GM19240 (cell line): ENCODE measurements around the gene PTPRG.

Experiments
- DNase-seq: peaks from one replicate; pipeline ENCODE4 v3.0.0; 2011; ENCODE audit warnings: low spot score; ENCODE audit not compliant: insufficient read length

PTPRG gene

DNA sequence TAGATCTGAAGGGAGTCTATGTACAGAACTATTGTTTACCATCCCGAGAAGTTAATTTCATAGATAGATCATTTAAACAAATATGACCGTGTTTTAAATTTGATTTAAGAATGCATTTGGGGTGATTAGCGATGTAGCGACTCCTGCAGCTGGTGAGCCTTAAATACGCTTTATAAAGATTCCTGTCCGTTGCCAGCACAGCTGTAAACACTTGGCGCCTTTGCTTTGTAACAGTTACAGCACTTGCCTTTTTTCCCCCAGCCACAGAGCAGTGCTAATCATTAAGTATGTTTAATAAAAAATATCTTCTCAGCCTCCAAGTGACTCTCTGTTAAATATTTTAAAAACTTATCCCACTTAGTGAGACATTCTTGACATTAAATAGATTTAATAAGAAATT lies 478.2 kb downstream of the PTPRG start:
- no peak for DNase-seq

- no peak for DNase-seq
Measured at GRCh38 chr3:62041681-62042080, 480.3 kb downstream of the PTPRG start.

DNA sequence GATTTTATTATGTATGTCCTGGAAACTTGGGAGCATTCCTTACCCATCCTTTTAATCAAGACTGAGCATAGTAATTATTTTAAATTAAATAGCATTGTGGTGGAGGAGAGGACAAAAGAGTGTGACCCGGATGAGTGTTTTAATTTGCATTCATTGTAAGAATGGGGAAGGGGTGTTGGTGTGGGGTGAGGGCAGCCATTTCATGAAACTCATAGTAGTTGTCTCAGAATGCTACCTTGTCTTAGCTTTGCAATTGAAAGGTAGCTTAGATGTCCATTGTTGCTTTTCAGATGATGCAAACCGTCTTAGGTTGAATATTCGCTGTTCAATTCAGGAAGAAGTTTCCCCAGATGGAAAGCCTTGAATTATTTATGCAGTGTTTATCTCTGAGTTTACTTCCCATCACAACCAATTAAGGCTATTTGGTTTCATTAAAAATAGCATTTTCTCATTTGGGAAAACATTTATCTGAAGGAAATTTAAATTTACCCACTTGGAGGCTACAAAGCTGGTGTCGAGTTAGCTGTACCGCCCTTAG lies 483.6 kb downstream of the PTPRG start:
- no peak for DNase-seq

- no peak for DNase-seq
Measured at GRCh38 chr3:62046326-62046725, 485.0 kb downstream of the PTPRG start.

- DNase-seq = no peak
Measured at GRCh38 chr3:62048577-62048976, 487.2 kb downstream of the PTPRG start.

DNA sequence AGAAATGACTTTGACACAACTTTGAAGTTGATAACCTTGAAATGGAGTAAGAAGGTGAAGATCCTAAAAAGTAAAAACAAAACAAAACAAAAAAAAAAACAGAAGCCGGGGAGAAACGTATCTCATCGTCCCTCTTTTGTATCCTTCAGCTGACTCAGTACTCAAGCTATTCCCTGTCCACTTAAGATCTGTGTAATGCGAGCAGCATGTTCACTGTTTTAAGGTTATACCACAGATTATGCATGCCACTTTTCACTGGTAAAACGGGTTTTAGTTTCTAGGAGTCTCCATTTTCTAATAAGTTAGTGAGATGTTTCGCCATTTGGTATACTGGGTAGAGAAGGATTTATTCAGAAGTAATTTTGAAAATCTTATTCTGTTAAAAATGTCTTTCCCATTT lies 487.7 kb downstream of the PTPRG start:
- no peak for DNase-seq

DNA sequence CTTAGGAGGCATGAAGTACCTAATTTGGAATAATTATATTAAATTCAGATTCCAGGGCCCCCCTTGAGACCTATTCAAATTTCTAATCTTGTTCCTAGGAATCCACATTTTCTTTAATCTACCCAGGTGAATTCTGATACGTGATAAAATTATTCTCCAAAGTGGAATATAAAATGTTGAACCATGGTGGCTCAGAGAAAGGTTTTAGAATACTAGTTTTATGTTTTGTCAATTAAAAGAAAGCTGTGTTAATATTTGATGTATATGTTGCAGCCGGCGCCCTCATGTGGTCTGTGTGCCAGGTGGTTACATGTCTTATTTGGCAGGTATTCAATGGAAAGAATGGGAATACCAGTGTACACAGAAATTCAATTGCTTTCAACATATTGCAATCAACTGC lies 490.1 kb downstream of the PTPRG start:
- DNase-seq = no peak

DNA sequence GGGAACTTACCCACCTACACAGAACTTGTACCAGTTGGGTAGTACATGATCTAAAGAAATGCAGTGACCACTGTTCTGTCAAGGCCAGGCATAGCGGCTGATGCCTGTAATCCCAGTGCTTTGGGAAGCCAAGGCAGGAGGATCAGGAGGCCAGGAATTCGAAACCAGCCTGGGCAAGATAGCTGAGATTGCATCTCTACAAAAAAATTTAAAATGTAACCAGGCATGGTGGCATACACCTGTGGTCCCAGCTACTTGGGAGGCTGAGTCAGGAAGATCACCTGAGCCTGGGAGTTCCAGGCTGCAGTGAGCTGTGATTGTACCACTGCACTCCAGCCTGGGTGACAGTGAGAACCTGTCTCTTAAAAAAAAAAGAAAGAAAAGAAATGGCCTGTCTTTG lies 491.0 kb downstream of the PTPRG start:
- no peak for DNase-seq

DNA sequence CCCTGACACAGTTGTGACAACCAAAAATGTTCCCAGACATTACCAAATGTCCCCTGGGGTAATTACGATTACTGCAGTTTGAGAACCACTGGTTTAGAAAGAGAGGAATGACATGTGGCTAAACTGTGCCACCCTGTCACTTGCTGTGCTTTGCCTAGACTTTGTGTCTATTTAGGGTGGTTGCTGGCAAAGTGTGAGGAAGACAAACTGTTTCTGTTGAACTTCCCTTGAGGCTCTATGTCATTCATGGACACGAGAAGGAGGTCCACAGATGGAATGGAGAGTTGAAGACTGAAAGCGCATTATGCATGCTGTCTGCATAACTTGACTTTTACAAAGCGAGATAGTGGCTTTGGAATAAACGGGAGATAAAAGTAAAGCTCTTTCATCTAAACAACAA lies 495.3 kb downstream of the PTPRG start:
- DNase-seq = no peak

DNA sequence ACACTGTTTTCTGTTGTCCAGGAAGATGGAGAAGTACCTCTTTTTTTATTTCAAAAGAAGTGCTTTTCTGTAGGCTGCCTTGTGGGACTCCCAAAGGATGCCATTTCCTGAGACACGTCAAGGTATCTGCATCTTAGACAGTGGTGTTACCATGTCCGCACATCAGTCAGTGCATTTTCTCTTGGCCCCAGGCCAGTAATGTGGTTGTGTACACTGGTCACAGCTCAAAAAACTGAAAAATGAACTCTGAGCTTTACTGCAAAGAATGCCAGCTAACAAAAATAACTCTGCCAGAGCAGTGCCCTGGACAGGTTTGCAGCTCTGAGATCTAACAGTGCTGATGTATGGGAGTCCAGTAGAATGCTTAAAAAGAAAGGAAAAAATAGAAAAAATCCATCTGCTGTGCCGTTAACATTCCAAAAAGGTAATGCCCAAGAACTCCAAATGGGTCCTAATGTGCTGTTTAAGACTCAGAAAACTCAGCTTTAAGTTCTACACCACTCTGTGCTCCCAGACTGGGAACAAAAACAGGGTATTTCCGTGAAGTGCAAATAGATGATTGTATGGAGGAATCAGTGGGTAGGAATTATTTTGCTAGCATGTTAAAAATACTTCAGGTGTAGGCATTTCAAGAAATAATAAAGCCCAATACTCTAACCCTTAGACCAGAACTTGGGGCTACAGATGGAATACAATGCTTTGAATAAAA lies 496.1 kb downstream of the PTPRG start:
- no peak for DNase-seq

GRCh38 chr3:62065985-62066693 lies 504.8 kb downstream of the PTPRG start:
- DNase-seq = no peak

- no peak for DNase-seq
Measured at GRCh38 chr3:62068337-62068736, 507.0 kb downstream of the PTPRG start.

GRCh38 chr3:62070891-62071290 lies 509.5 kb downstream of the PTPRG start:
- no peak for DNase-seq

DNA sequence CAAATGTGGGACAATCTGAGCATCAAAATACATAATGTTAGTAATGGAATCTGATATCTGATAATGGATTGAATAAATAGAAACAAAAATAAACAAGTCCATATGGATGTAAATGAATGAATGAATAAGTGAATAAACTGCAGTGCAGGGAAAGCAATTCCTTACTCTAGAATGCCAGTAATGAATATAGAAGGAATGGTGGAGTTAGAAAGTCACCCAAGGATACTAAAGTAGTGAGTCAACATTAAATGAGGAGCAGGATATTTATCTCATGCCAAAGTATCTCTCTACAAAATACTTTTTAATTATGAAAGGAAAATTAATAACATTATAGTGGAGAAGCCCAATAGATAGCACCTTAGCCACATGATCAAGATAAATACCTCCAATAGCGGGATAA lies 511.7 kb downstream of the PTPRG start:
- DNase-seq = no peak

DNA sequence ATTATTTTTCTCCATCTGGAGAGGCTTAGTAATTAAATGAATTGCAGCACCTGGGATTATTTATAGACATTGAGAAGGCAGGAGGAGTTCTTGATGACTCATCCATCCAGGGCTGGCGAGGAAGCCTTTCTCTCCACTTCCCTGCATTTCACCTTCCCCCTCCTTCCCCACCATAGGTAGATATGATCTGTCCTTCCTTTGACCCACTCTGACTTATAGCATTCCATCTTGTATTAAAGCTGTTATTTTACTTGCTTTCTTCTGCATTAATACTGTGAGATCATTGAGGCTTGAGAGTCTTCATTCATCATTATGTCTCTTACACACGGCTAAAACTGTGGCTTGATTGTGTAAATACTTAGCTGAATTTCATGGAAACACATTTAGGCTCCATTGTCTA lies 523.2 kb downstream of the PTPRG start:
- DNase-seq = no peak

DNA sequence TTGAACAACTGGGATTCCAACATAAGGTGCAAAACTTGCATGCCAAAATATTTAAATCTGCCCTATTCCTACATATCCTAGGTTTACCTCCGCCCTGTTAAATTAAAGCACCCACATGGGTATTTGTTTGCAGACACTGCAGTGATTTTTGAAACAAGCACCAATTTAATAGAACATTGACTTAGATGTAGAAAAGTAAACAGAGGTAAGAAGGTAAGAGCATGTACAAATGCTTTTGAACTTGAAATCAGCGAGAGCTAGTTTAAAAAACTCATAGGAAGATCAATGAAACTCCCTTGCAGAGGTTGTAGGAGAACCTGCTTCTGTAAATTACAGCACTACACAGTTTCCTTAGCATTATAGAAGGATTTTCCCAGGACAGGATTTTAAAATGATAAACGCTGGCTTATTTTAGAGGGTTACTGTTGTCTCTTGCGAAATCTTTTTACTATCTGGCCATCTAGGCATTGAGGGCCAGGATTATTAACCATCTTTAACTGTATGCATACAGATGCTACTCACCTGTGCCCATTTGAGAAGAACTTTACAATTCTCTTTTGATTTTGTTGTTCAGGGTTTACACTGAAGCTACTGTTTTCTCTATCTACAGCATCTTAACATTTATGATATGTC lies 527.2 kb downstream of the PTPRG start:
- DNase-seq = no peak

DNA sequence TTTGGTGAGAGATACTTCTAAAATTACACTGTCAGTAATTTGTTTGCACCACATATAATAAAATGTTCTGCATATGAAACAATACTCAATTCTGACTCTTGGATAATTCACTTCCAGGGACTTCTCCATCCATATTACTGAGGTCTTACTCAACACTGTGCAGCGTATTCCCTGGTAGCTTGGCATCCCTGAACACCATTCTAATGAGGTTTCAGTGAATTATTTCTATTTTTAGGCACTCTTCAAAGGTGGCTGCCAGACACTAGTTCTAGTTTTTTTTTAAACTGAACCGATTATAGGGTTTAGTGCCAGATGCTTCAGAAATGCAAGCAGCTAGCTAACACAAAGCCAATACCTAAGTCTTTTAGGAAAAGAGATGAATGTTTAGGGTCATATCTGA lies 528.7 kb downstream of the PTPRG start:
- no peak for DNase-seq

DNA sequence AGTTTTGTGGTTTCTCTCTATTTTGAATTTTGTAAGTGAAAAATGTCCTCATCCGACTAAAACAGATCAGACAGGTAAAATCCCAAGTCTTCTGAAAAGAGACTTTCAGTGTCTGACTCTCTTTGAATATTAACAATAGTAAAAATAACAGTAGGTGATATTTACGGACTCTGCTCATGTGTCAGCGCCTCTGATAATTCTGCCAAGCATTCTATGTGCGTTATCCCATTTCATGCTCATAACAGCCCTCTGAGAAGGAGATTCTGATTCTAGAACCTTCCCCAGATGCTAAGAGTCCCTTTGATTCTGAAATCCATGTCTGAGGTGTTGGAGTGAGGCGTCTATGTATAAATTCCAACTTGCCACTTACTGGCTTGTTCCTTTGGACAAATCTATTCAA lies 529.1 kb downstream of the PTPRG start:
- DNase-seq = no peak

- DNase-seq = no peak
Measured at GRCh38 chr3:62093025-62093424, 531.7 kb downstream of the PTPRG start.

DNA sequence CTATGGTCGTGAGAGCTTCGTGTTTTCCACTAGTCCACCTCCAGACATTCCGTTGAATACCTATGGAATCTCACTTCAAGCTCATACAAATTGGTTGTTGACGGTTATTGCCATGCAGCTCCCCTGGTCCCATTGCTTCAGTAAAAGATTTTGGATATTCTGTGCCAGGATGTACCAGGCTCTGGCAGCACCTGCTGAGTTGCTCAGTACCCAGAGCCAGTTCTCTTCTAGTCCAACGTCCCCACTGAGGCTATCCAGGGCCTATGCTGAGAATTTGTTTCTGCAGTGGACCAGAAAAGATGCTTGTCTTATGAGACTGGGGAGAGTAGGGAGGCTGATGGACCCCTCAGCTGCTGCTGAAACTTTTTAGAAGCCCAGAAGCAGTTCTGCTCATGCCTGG lies 533.1 kb downstream of the PTPRG start:
- DNase-seq = no peak

DNA sequence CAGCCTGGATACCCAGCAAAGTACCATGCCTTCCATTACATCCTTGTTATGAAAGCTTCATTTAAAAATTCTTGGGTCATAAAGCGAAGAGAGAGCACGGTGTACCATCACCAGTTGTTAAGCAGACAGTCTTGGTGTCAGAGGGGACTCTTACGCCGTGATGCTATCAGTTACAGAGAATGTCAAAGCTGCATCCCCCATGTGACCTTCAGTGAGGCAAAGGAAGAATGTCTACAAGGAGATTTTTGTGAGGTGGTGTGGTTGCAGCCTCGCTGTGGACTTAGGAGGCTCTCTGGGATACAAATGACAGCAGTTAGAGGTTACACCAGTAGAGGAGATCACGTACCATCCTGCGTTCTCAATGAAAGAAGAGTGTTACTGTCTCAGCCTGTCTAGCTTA lies 533.7 kb downstream of the PTPRG start:
- no peak for DNase-seq

DNA sequence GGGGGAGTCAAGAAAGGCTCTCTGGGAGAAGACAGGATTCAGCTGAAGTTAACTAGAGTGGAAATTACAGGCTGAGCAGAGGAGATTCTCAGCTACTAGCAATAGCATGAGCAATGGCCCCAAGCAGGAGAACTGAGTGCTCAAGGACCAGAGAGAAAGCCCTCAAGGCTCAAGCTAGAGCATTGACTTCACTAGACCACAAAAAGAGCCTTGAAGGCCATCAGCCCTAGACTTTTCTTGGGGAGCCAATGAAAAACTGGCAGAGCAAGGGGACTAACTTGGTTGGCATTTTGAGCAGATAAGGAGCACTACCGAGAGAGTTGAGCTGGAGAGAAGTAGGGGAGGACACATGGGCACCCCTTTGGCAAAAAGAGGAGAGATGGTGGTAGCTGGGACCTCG lies 534.4 kb downstream of the PTPRG start:
- no peak for DNase-seq

GRCh38 chr3:62096521-62096920 lies 535.1 kb downstream of the PTPRG start:
- no peak for DNase-seq
